Measurements from ENCODE around the gene IFT88. TPM values are rescaled to one million over a fixed set of nuclear protein-coding genes. Genes with fewer than 3 reads are reported as not detected.

IFT88 gene
- total and polyA plus RNA-seq, 2 of the 8 experiments (the other 6 are each of a cell fraction or from before 2014, with no cell fraction given), result 1.7 to 5.8 TPM

DNA sequence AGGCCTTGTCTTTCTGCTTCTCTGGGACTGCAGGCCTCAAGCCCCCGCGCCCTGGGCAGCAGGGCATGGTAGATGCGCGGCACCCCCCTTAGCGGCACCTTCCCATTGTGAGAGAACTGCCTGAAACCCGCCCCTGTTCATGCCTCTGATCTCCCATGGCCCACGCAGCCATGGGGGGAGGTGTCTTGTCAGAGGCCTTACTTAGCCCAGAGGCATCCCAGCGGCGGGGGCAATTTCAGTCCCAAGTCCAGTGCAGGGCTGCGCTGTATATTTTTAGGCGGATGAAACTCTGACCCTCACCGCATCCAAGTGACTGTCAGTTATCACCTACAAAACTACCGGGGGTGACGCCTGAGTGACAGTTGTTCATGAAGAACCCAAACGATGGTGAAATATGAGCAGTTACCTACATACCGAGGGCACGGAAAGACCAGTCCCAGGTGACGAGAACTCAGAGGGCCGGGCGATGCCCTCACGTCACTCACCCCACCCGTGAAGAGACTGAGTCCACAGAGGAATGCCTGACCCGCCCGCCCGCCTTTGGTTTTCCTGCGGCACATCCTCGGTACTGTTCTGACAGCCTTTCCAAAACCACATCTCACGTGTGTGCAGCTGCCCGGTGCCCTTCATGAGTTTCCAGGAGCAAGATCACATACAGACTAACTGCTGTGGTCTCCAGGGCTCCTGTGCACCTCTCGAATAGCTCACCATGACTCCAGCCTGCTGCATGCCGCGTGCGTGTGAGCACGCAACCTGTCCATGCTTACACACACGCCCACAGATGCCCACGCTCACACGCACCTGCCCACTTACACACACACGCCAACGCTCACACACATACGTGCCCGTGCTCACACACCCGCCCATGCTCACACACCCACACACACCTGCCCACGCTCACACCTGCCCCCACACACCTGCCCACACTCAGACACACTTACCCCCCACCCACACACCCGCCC, 150.9 kb downstream of the IFT88 start:
- Histone ChIP-seq H3K27ac (ENCODE audit: low read depth, low read length) (no peak overlapping the region), H4K20me1 (replicated peaks in 1 of 2; ENCODE audit: control insufficient read depth in 1 of 2, insufficient read depth in 2 of 2, low read length in 2 of 2) (peaks cover 0 to 10% of the 10 kb centered on the region in 2 experiments), H4K5ac (ENCODE audit: insufficient read length, low read depth, low read length) (no peak overlapping the region), H2BK15ac (ENCODE audit: low read length) (peak overlapping the region; percentile 92; the same call in 1 of the 2 replicates), H2BK12ac (ENCODE audit: low read depth, low read length) (peak overlapping the region; percentile 50; the same call in 1 of the 2 replicates), H3K4me2 (ENCODE audit: insufficient read depth in 1 of 2, low read depth in 2 of 2, low read length in 2 of 2) (no peak overlapping the region), H3K23me2 (ENCODE audit: low read depth, low read length) (peaks cover 15% of the 10 kb centered on the region), H3K36me3 (ENCODE audit: control insufficient read depth in 2 of 4, insufficient read depth in 4 of 4, low read length in 3 of 4) (no peaks in the 10 kb centered on the region), H3K14ac (ENCODE audit: insufficient read length) (no peak overlapping the region), H3K18ac (ENCODE audit: extremely low read depth, low read length) (no peak overlapping the region), H3K23ac (ENCODE audit: insufficient read length) (no peak overlapping the region), H3K4me1 (replicated peaks in 1 of 4; ENCODE audit: control insufficient read depth in 3 of 4, insufficient read depth in 4 of 4, low read length in 3 of 4) (peaks cover 1 to 9% (median 5%) of the 10 kb centered on the region in 4 experiments; a peak in 6 of 7 replicates), H4K91ac (replicated peaks; ENCODE audit: insufficient read length, low read length) (no peak overlapping the region), H2AFZ (ENCODE audit: low read length) (no peak overlapping the region), H2AK5ac (ENCODE audit: low read depth, low read length) (no peak overlapping the region), H3K4ac (replicated peaks; ENCODE audit: insufficient read length, low read depth, low read length) (no peak overlapping the region), H3K79me1 (ENCODE audit: low read depth, low read length) (no peaks in the 10 kb centered on the region), H2BK20ac (ENCODE audit: low read length) (0 out of 2 replicates have a peak overlapping the region, but pooled peaks have one; percentile 90), H3K27me3 (replicated peaks in 1 of 4; ENCODE audit: control insufficient read depth in 3 of 4, extremely low read depth in 1 of 4, insufficient read depth in 3 of 4, low read length in 3 of 4) (peaks cover 2 to 29% (median 18%) of the 10 kb centered on the region in 4 experiments; a peak in 6 of 7 replicates), H3K4me3 (ENCODE audit: extremely low read depth in 1 of 4, insufficient read depth in 2 of 4, low read depth in 3 of 4, low read length in 4 of 4) (no peak overlapping the region), H3K9ac (replicated peaks in 1 of 4; ENCODE audit: extremely low read depth in 1 of 4, low read depth in 3 of 4, low read length in 3 of 4) (no peak overlapping the region), H2BK120ac (replicated peaks; ENCODE audit: low read depth, low read length) (no peak overlapping the region), H2BK5ac (ENCODE audit: low read depth, low read length) (0 out of 2 replicates have a peak overlapping the region, but pooled peaks have one; percentile 71), H3K9me3 (ENCODE audit: insufficient read depth in 2 of 2, low read depth in 1 of 2, low read length in 1 of 2) (no peaks in the 10 kb centered on the region; a peak in 1 of 4 replicates), H3K56ac (replicated peaks; ENCODE audit: insufficient read length, low read depth, low read length) (no peak overlapping the region), H3K79me2 (ENCODE audit: control insufficient read depth in 1 of 2, insufficient read depth in 2 of 2, low read length in 2 of 2) (no peaks in the 10 kb centered on the region), H4K8ac (ENCODE audit: extremely low read depth, insufficient read depth, low read length) (no peak overlapping the region)
- CTCF ChIA-PET (ENCODE audit: partially characterized antibody), result interaction anchor here (1.4 to 2.8 kb wide), 3 partner anchors 8 to 225 kb away, joined by 3 to 11 read pairs (median 8); partner anchors contain the start of gene IL17D
- WGBS, 2 experiments (ENCODE audit: extremely low coverage in 1 of 2, insufficient coverage in 1 of 2, insufficient read length in 1 of 2, insufficient replicate concordance in 2 of 2, low coverage in 1 of 2, low lambda C conversion rate in 2 of 2, missing lambda C conversion rate in 1 of 2), result 95% methylated on average over 34 of the region's 44 CpGs; no CpG with 5 or more reads in 1 of the 2 experiments
- POLR2A ChIA-PET (ENCODE audit: partially characterized antibody), result interaction anchor here (1.2 to 1.4 kb wide), 2 partner anchors 12 to 55 kb away, joined by 3 read pairs; no protein-coding TSS in a partner anchor
- FAIRE-seq, result no peak
- no peak for DNase-seq (ENCODE audit: low read depth in 1 of 2, low spot score in 2 of 2)
- TF ChIP-seq TEAD4 (IDR thresholded peaks at IDR 0.05; ENCODE audit: low read depth, low read length) (no peak), CREB1 (IDR thresholded peaks at IDR 0.05) (no peak), SIRT6 (IDR thresholded peaks at IDR 0.05; ENCODE audit: low read length) (no peak), GABPA (IDR thresholded peaks at IDR 0.05; ENCODE audit: borderline replicate concordance, insufficient read depth, low read length) (no peak), SP2 (IDR thresholded peaks at IDR 0.05; ENCODE audit: low read length) (no peak), NANOG (IDR thresholded peaks at IDR 0.05; ENCODE audit: insufficient read depth, low read depth, low read length, poor library complexity, severe bottlenecking) (no peak)

Measured in H1 (cell line).